ENCODE measurements around the gene NBPF8. TPM values are rescaled to one million over a fixed set of nuclear protein-coding genes. Genes with fewer than 3 reads are reported as not detected.

The NBPF8 gene, protein sequence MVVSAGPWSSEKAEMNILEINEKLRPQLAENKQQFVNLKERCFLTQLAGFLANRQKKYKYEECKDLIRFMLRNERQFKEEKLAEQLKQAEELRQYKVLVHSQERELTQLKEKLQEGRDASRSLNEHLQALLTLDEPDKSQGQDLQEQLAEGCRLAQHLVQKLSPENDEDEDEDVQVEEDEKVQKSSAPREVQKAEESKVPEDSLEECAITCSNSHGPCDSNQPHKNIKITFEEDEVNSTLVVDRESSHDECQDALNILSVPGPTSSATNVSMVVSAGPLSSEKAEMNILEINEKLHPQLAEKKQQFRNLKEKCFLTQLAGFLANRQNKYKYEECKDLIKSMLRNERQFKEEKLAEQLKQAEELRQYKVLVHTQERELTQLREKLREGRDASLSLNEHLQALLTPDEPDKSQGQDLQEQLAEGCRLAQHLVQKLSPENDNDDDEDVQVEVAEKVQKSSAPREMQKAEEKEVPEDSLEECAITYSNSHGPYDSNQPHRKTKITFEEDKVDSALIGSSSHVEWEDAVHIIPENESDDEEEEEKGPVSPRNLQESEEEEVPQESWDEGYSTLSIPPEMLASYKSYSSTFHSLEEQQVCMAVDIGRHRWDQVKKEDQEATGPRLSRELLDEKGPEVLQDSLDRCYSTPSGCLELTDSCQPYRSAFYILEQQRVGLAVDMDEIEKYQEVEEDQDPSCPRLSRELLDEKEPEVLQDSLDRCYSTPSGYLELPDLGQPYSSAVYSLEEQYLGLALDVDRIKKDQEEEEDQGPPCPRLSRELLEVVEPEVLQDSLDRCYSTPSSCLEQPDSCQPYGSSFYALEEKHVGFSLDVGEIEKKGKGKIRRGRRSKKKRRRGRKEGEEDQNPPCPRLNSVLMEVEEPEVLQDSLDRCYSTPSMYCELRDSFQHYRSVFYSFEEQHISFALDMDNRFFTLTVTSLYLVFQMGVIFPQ
- total RNA-seq = 16.1 TPM

DNA sequence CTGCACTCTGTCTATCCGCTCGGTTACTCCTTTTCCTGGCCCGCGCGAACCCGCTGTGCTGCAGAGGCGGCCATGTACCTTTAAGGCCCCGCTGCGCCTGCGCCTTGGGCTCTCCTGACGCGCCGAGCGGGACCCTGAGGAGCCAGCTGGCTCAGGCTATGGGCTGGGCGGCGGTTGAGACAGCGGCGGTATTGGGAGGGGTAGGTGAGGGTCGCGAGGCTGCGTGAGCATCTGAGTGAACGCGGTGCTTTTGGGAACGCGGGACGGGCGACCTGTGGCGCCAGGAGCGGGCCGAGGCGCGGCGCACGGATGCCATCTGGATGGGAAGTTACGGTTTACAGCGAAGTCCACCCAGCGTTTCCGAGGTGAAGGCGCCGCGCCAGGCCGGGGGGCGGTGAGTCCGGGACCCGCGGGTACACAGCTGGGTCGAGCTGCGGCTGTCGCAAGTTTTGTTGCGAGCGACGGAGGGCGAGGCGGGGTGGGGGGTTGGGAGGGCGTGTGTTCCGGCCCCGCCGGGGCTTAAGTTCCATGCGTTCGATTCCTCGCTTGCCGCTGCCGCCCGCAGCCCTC, at the start of gene NBPF8:
TSS of gene NBPF8 (plus strand) at position 125 of the 570 bp plus-strand sequence. CDS start 21,488 bp downstream, outside the sequence.

Other genes starting within 250 kb of the NBPF8 start
- 47.1 TPM for gene SEC22B, start 238.5 kb upstream of the NBPF8 start, total RNA-seq